RWPE1 (cell line): ENCODE results near the gene PPT2.

Experiments used
- CTCF ChIA-PET: fragments of 350-600 bp; sonication (Branson Sonifier 250); formaldehyde crosslinking; extraction: SDS; loops from one replicate; lab custom pipeline; 2021; lab: Yijun Ruan, JAX
- POLR2A ChIA-PET: fragments of 400-600 bp; formaldehyde crosslinking; extraction: SDS; loops from one replicate; lab custom pipeline; 2020; ENCODE audit warnings: antibody characterized with exemption; ENCODE audit not compliant: low non-redundant PET; lab: Yijun Ruan, JAX
- DNase-seq: peaks from one replicate; pipeline ENCODE4 v3.0.0; 2012; ENCODE audit warnings: low spot score
- H3K27ac ChIP-seq: fragments of 450-650 bp; 2 replicates; pipeline ENCODE4 v1.5.1; 2017
- TF ChIP-seq, protein P1 (sequence below): fragments of 450-650 bp; conservative IDR thresholded peaks from 2 replicates; pipeline ENCODE4 v1.5.1; 2017; ENCODE audit warnings: low read depth, mild to moderate bottlenecking

The PPT2 gene

GRCh38 chr6:32127717-32128592 lies 26.0 kb upstream of the PPT2 start, which contains the start of gene ATF6B:
Gene ATF6B, minus strand, starts transcription at chr6:32128246. Its CDS starts 39 bp downstream, at chr6:32128207.
- TF ChIP-seq, protein P1, sequence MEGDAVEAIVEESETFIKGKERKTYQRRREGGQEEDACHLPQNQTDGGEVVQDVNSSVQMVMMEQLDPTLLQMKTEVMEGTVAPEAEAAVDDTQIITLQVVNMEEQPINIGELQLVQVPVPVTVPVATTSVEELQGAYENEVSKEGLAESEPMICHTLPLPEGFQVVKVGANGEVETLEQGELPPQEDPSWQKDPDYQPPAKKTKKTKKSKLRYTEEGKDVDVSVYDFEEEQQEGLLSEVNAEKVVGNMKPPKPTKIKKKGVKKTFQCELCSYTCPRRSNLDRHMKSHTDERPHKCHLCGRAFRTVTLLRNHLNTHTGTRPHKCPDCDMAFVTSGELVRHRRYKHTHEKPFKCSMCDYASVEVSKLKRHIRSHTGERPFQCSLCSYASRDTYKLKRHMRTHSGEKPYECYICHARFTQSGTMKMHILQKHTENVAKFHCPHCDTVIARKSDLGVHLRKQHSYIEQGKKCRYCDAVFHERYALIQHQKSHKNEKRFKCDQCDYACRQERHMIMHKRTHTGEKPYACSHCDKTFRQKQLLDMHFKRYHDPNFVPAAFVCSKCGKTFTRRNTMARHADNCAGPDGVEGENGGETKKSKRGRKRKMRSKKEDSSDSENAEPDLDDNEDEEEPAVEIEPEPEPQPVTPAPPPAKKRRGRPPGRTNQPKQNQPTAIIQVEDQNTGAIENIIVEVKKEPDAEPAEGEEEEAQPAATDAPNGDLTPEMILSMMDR: no peak
- ChIA-PET POLR2A (interaction anchor here (0.6 to 0.7 kb wide), 2 partner anchors 14 to 37 kb away, joined by 3 read pairs; no protein-coding TSS in a partner anchor), CTCF (interaction anchor here (1.2 to 2.1 kb wide), 2 partner anchors 10 to 13 kb away, joined by 4 to 11 read pairs; no protein-coding TSS in a partner anchor)
- peak within 1 kb of the TSS; percentile 89 for H3K27ac ChIP-seq
- DNase-seq: peak; percentile 99

GRCh38 chr6:32128751-32129296 lies 25.1 kb upstream of the PPT2 start:
- TF ChIP-seq, protein P1: no peak
- H3K27ac ChIP-seq: peak overlapping the region; percentile 89
- DNase-seq: no peak
- ChIA-PET CTCF (interaction anchor here (0.9 to 1.5 kb wide), 2 partner anchors 10 to 11 kb away, joined by 3 to 6 read pairs; no protein-coding TSS in a partner anchor), POLR2A (interaction anchor here (0.7 to 0.8 kb wide), 2 partner anchors 15 to 67 kb away, joined by 3 read pairs; no protein-coding TSS in a partner anchor)

GRCh38 chr6:32129297-32130088 lies 24.4 kb upstream of the PPT2 start:
- CTCF ChIA-PET: interaction anchor here (0.6 to 1.5 kb wide), 5 partner anchors 11 to 297 kb away, joined by 3 to 7 read pairs (median 4); no protein-coding TSS in a partner anchor
- TF ChIP-seq, protein P1: no peak
- POLR2A ChIA-PET: interaction anchor here (0.8 kb wide), 1 partner anchor 66 kb away, joined by 3 read pairs; no protein-coding TSS in a partner anchor
- DNase-seq: no peak
- H3K27ac ChIP-seq: peak overlapping the region; percentile 89

- CTCF ChIA-PET: interaction anchor here (0.6 to 0.9 kb wide), 3 partner anchors 9 to 20 kb away, joined by 3 to 4 read pairs (median 3); no protein-coding TSS in a partner anchor
- POLR2A ChIA-PET: no interaction called here
Measured at GRCh38 chr6:32131439-32131948, 22.4 kb upstream of the PPT2 start.

DNA sequence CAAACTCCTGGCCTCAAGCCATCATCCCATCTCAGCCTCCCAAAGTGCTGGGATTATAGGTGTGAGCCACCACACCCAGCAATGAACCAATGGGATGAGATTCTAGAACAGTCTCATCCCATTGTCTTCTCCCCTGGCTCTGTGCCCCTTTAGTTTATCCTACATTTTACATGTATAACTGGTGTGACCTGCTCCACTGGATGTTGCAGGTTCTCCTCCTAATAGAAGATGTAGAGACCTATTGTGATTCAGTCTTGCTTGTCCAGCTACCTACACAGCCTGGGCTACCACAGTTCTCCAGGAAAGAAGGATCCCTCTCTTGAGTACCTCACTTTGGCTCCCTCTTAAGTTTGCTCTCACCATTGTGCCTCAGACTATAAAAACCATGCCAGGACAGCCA lies 21.8 kb upstream of the PPT2 start:
- ChIA-PET POLR2A (no interaction called here), CTCF (interaction anchor here (0.7 kb wide), 1 partner anchor 19 kb away, joined by 4 read pairs; no protein-coding TSS in a partner anchor)
- no peak for DNase-seq
- H3K27ac ChIP-seq: no peak overlapping the region
- TF ChIP-seq, protein P1: no peak

More at GRCh38 chr6:32131439-32131948, 22.4 kb upstream of the PPT2 start:
- H3K27ac ChIP-seq: peak overlapping the region; percentile 89; the same call in 1 of the 2 replicates
- no peak for DNase-seq
- TF ChIP-seq, protein P1: no peak
